Heart left ventricle (tissue), 16 donors: ENCODE results near the gene REP15. TPM values are rescaled to one million over a fixed set of nuclear protein-coding genes. Genes with fewer than 3 reads are reported as not detected.

Source experiments
- ATAC-seq, 4 donors: fragments of 200-7000 bp; cut with Tn5 transposase; one replicate each; pipeline ENCODE4 v1.9.1; 2020 to 2022; ENCODE audit warnings: moderate library complexity in 4 of 4, mild to moderate bottlenecking in 3 of 4, moderate number of reproducible peaks in 1 of 4
- DNase-seq, 5 donors: peaks; one replicate each; pipeline ENCODE4 v3.0.0-alpha.2; 2020
- H3K27ac ChIP-seq, 12 donors: fragments of 200-600 bp; sonication (generic) in 4 of 12; one replicate each; pipeline versions ENCODE4 v1.5.0 to v1.8.0; 2016 to 2022; ENCODE audit warnings: mild to moderate bottlenecking in 2 of 12
- H3K27me3 ChIP-seq, 9 donors: fragments of 200-600 bp; sonication (generic) in 2 of 9; one replicate each; pipeline versions ENCODE4 v1.5.1 to v1.8.0; 2016 to 2022; ENCODE audit warnings: mild to moderate bottlenecking in 3 of 9
- H3K36me3 ChIP-seq, 9 donors: fragments of 200-600 bp; sonication (generic) in 2 of 9; one replicate each; pipeline versions ENCODE4 v1.5.0 to v1.8.0; 2018 to 2022; ENCODE audit warnings: mild to moderate bottlenecking in 2 of 9
- H3K4me1 ChIP-seq, 12 donors: fragments of 200-600 bp; sonication (generic) in 4 of 12; one replicate each; pipeline versions ENCODE4 v1.5.0 to v1.8.0; 2016 to 2022; ENCODE audit warnings: mild to moderate bottlenecking in 3 of 12
- H3K4me3 ChIP-seq, 12 donors: fragments of 200-600 bp; sonication (generic) in 4 of 12; one replicate each; pipeline versions ENCODE4 v1.5.0 to v1.8.0; 2017 to 2022; ENCODE audit warnings: mild to moderate bottlenecking in 9 of 12, moderate library complexity in 4 of 12
- H3K9me3 ChIP-seq, 12 donors: fragments of 200-600 bp; sonication (generic) in 4 of 12; one replicate each; pipeline versions ENCODE4 v1.5.0 to v1.8.0; 2016 to 2022; ENCODE audit warnings: mild to moderate bottlenecking in 1 of 12
- CTCF ChIP-seq, 12 donors: fragments of 200-600 bp; sonication (generic) in 4 of 12; IDR thresholded peaks; one replicate each; pipeline versions ENCODE4 v1.5.0 to v1.8.0; 2018 to 2022; ENCODE audit warnings: antibody characterized with exemption in 12 of 12, mild to moderate bottlenecking in 5 of 12
- POLR2A ChIP-seq, 2 donors: fragments of 450-650 bp; IDR thresholded peaks; one replicate each; pipeline ENCODE4 v1.6.1; 2017; ENCODE audit warnings: antibody characterized with exemption in 2 of 2, mild to moderate bottlenecking in 2 of 2, moderate library complexity in 2 of 2
- WGBS, 4 donors: extraction: QIAGEN DNeasy Blood & Tissue Kit in 2 of 4; methylation state at CpG; one replicate each; pipeline versions ENCODE4 v1.1.5 to v1.1.7; 2013 to 2018; 5-methylcytosine and 5-hydroxymethylcytosine counted together
- intact Hi-C, 10 donors: fragments of 100-400 bp; cut with DNase I; formaldehyde crosslinking; loops; one replicate each; pipeline versions ENCODE4 v1.11.1 to v1.14.2; 2022
- polyA plus RNA-seq, 2 donors: library from polyadenylated mRNA; stranded (reverse); fragments of 200-250 nt; gene quantifications; one replicate each; pipeline ENCODE4 v1.2.3, GENCODE V29; 2013
- total RNA-seq, 9 donors: library from RNA; depleted of rRNA in 2 of 9; stranded (reverse); fragments of >200 nt in 2 of 9; fragmentation: NEBNext Ultra II Directional in 3 of 9; extraction: Animal tissue kit (Norgen Biotek cat#: 25700) in 3 of 9; gene quantifications; one replicate each; pipeline versions ENCODE4 v1.1.0 to v1.2.4, GENCODE V29; 2016 to 2023
- donor health status: ischemic (EF 13 %, LVEDD 7.1; RV severe dilation, severe dysfunction).
- donor health status: healthy with polysubstance abuse.
- donor health status: DM: no; HTN: yes; CAD: no.
- donor health status: DM: no; HTN: no; CAD: no.
- donor health status: ischemic (EF 25% LVEDD 6.9; RV normal size, moderate dysfunction).
- donor health status: ischemic (EF 25% LVEDD 5.7; RV mildly dilated, moderate dysfunction).
- donor health status: healthy.
- donor health status: DM: yes; HTN: yes; CAD: no.
- donor health status: ischemic (EF 35%, LVEDD 5.7; RV mildly dilated, moderate dysfunction).
- donor health status: nonischemic (EF 11% LVEDD 7.7; RV severe dilation, severe dysfunction).
- donor health status: DM: yes; HTN: yes; CAD: no.
- donor health status: PGD.
- donor health status: ischemic (EF 29% LVEDD 5.4; RV normal size, mild dysfunction).
- donor health status: nonischemic (EF 23%, LVEDD 6.1; RV moderate dilation, normal function).

REP15 gene
- total and polyA plus RNA-seq, 11 donors, result 3.7 to 7.9 (median 5.0) TPM

- intact Hi-C loops, result loop anchor here in 1 of 10 donors (10.0 kb wide), 1 partner anchor 689 kb away; the partner anchor contains the start of gene TM7SF3
- Histone ChIP-seq H3K36me3 (no peaks in the 10 kb centered on the region), H3K27ac (no peak overlapping the region), H3K4me3 (no peak overlapping the region), H3K9me3 (no peaks in the 10 kb centered on the region), H3K4me1 (peaks cover 0 to 2% (median 0%) of the 10 kb centered on the region in 12 donors), H3K27me3 (no peaks in the 10 kb centered on the region)
- ATAC-seq (peak; percentile 69 to 88 (median 82)), DNase-seq (peak in 4 of 5 donors; percentile 43 to 62 (median 60))
- WGBS, 4 donors, result 4 to 8% (median 4%) methylated on average over 4 of the region's 4 CpGs
- TF ChIP-seq POLR2A (IDR thresholded peaks at IDR 0.05) (no peak), CTCF (IDR thresholded peaks at IDR 0.05) (peak; percentile 70 to 89 (median 82))
Observed at GRCh38 chr12:27703720-27704452, 7.6 kb downstream of the REP15 start.

- no peak overlapping the region for H3K27ac ChIP-seq
- H3K36me3 ChIP-seq, result no peaks in the 10 kb centered on the region
- TF ChIP-seq POLR2A (IDR thresholded peaks at IDR 0.05), result no peak
- TF ChIP-seq CTCF (IDR thresholded peaks at IDR 0.05), result no peak
- 71 to 89% (median 87%) methylated on average over 7 to 8 of the region's 8 CpGs for WGBS, 4 donors
- DNase-seq, result no peak
- intact Hi-C loops, result loop anchor here in 1 of 10 donors (10.0 kb wide), 1 partner anchor 690 kb away; the partner anchor contains the start of gene TM7SF3
- H3K4me1 ChIP-seq, result peaks cover 0 to 5% (median 0%) of the 10 kb centered on the region in 12 donors
- no peaks in the 10 kb centered on the region for H3K27me3 ChIP-seq
- H3K4me3 ChIP-seq, result no peak overlapping the region
- no peak for ATAC-seq
- no peaks in the 10 kb centered on the region for H3K9me3 ChIP-seq
Observed at GRCh38 chr12:27705263-27705662, 9.0 kb downstream of the REP15 start.

- Histone ChIP-seq H3K36me3 (no peaks in the 10 kb centered on the region), H3K9me3 (no peaks in the 10 kb centered on the region), H3K27ac (no peak overlapping the region), H3K27me3 (no peaks in the 10 kb centered on the region), H3K4me1 (peaks cover 0 to 16% (median 10%) of the 10 kb centered on the region in 12 donors), H3K4me3 (no peak overlapping the region)
- ATAC-seq (no peak), DNase-seq (no peak)
- 82 to 88% (median 82%) methylated on average over 2 of the region's 2 CpGs for WGBS, 4 donors
- TF ChIP-seq POLR2A (IDR thresholded peaks at IDR 0.05) (no peak), CTCF (IDR thresholded peaks at IDR 0.05) (no peak)
- intact Hi-C loops, result loop anchor here in 1 of 10 donors (10.0 kb wide), 1 partner anchor 692 kb away; the partner anchor contains the start of gene TM7SF3
Observed at GRCh38 chr12:27707216-27707615, 11.0 kb downstream of the REP15 start.

GRCh38 chr12:27709212-27709931, 13.1 kb downstream of the REP15 start:
- Histone ChIP-seq H3K4me3 (peak overlapping the region in 11 of 12 donors; percentile 56 to 98 (median 84)), H3K9me3 (no peaks in the 10 kb centered on the region), H3K36me3 (peaks cover 0 to 4% (median 0%) of the 10 kb centered on the region in 9 donors), H3K4me1 (peaks cover 0 to 27% (median 15%) of the 10 kb centered on the region in 12 donors), H3K27ac (peak overlapping the region in 7 of 12 donors; percentile 72 to 86 (median 81)), H3K27me3 (no peaks in the 10 kb centered on the region)
- no peak for TF ChIP-seq CTCF (IDR thresholded peaks at IDR 0.05)
- TF ChIP-seq POLR2A (IDR thresholded peaks at IDR 0.05), result no peak
- WGBS, 4 donors, result 86 to 90% (median 89%) methylated on average over 12 of the region's 12 CpGs
- ATAC-seq (no peak), DNase-seq (no peak)
- intact Hi-C loops, result loop anchor here in 1 of 10 donors (10.0 kb wide), 1 partner anchor 695 kb away; the partner anchor contains the start of gene TM7SF3
